Endothelial cell of umbilical vein (primary cell): ENCODE results near the gene COL6A2. TPM values are rescaled to one million over a fixed set of nuclear protein-coding genes. Genes with fewer than 3 reads are reported as not detected.

Experiments used
- BruUV-seq: library from RNA; stranded (reverse); fragments of 400-500 nt; replicated peaks from 2 replicates; lab custom pipeline; 2021; lab: Mats Ljungman, UMichigan
- CTCF ChIA-PET: fragments of 300-600, 350-600 bp; sonication (Branson Sonifier 250); formaldehyde crosslinking; loops from one replicate; lab custom pipeline; 2021; ENCODE audit warnings: antibody characterized with exemption, inconsistent platforms; lab: Charles Lee
- POLR2A ChIA-PET: fragments of 300-600, 350-600 bp; sonication (Branson Sonifier 250); formaldehyde crosslinking; loops from one replicate; lab custom pipeline; 2021; ENCODE audit warnings: antibody characterized with exemption, inconsistent platforms; lab: Charles Lee
- DNase-seq: peaks from one replicate; pipeline ENCODE4 v3.0.0-alpha.2; 2011; ENCODE audit warnings: low read depth, low spot score
- FAIRE-seq: peaks from 2 replicates; lab custom pipeline; 2011; peaks lifted over from hg19 to GRCh38; lab: Jason Lieb, UNC
- H2AFZ ChIP-seq: 2 replicates; pipeline ENCODE4 v1.6.0; 2012; ENCODE audit warnings: low read depth, low read length, control low read depth, inconsistent platforms
- H3K27ac ChIP-seq: 2 replicates; pipeline ENCODE4 v1.5.1; 2011; ENCODE audit warnings: low read depth, mild to moderate bottlenecking, control low read depth, low read length, moderate library complexity; ENCODE audit not compliant: insufficient read depth
- H3K27me3 ChIP-seq, 2 experiments: 2 replicates each; pipeline versions ENCODE4 v1.6.0 to v1.6.1; 2011; ENCODE audit warnings: low read length in 2 of 2, mixed read lengths in 1 of 2; ENCODE audit not compliant: control insufficient read depth in 2 of 2, insufficient read depth in 2 of 2
- H3K36me3 ChIP-seq, 2 experiments: 2 replicates in 1 of 2; 3 replicates in 1 of 2; pipeline ENCODE4 v1.5.1; 2011; ENCODE audit warnings: low read length in 2 of 2, mild to moderate bottlenecking in 1 of 2, moderate library complexity in 1 of 2; ENCODE audit not compliant: control insufficient read depth in 2 of 2, insufficient read depth in 2 of 2; ENCODE audit errors: extremely low read depth in 1 of 2
- H3K4me1 ChIP-seq: 3 replicates; pipeline ENCODE4 v1.5.1; 2011; ENCODE audit warnings: mild to moderate bottlenecking, low read length; ENCODE audit not compliant: control insufficient read depth, insufficient read depth; ENCODE audit errors: extremely low read depth
- H3K4me2 ChIP-seq: 2 replicates; pipeline ENCODE4 v1.6.1; 2011; ENCODE audit warnings: low read length, control low read depth, mixed read lengths; ENCODE audit not compliant: insufficient read depth
- H3K4me3 ChIP-seq, 3 experiments: fragments of 200-600 bp in 1 of 3; sonication (generic), shearing (Covaris generic) in 1 of 3; replicated peaks in 1 of 3; 2 replicates each; pipeline ENCODE4 v1.5.1; 2011 to 2016; ENCODE audit warnings: control low read depth in 3 of 3, low read length in 3 of 3, mild to moderate bottlenecking in 2 of 3, inconsistent platforms in 1 of 3, low read depth in 1 of 3, moderate library complexity in 1 of 3; ENCODE audit not compliant: insufficient read depth in 1 of 3
- H3K79me2 ChIP-seq: 2 replicates; pipeline ENCODE4 v1.6.0; 2012; ENCODE audit warnings: low read length, inconsistent platforms; ENCODE audit not compliant: control insufficient read depth, insufficient read depth
- H3K9ac ChIP-seq: replicated peaks from 2 replicates; pipeline ENCODE3; 2011; ENCODE audit warnings: low read length, control low read depth; ENCODE audit not compliant: insufficient read depth; ENCODE audit errors: extremely low read depth
- H3K9me1 ChIP-seq: replicated peaks from 3 replicates; pipeline ENCODE4 v1.6.0; 2011; ENCODE audit warnings: mild to moderate bottlenecking, low read length; ENCODE audit not compliant: control insufficient read depth, insufficient read depth; ENCODE audit errors: extremely low read depth
- H3K9me3 ChIP-seq: replicated peaks from 2 replicates; pipeline ENCODE4 v1.5.1; 2012; ENCODE audit warnings: low read length, inconsistent platforms; ENCODE audit not compliant: control insufficient read depth, insufficient read depth
- H4K20me1 ChIP-seq: replicated peaks from 2 replicates; pipeline ENCODE3; 2011; ENCODE audit warnings: mild to moderate bottlenecking, low read length; ENCODE audit not compliant: control insufficient read depth, insufficient read depth; ENCODE audit errors: extremely low read depth
- EZH2 ChIP-seq: IDR thresholded peaks from 2 replicates; pipeline ENCODE4 v1.6.1; 2012; ENCODE audit warnings: borderline replicate concordance, low read depth, mild to moderate bottlenecking, moderate library complexity, low read length, inconsistent platforms; ENCODE audit not compliant: severe bottlenecking
- FOS ChIP-seq: IDR thresholded peaks from 2 replicates; pipeline ENCODE4 v1.6.1; 2011; ENCODE audit warnings: mild to moderate bottlenecking, low read length, moderate library complexity, borderline replicate concordance; ENCODE audit not compliant: insufficient read depth
- GATA2 ChIP-seq: IDR thresholded peaks from 2 replicates; pipeline ENCODE4 v1.7.0; 2011; ENCODE audit warnings: low read depth, mild to moderate bottlenecking, moderate library complexity, mixed read lengths, low read length; ENCODE audit not compliant: insufficient read length, insufficient read depth
- MYC ChIP-seq: IDR thresholded peaks from one replicate; pipeline ENCODE4 v1.6.1; 2011; ENCODE audit warnings: mild to moderate bottlenecking, low read depth, low read length
- POLR2A ChIP-seq: IDR thresholded peaks from 2 replicates; pipeline ENCODE4 v1.6.1; 2012; ENCODE audit warnings: low read depth, mild to moderate bottlenecking, control low read depth, low read length
- POLR2AphosphoS5 ChIP-seq: IDR thresholded peaks from 2 replicates; pipeline ENCODE4 v1.6.1; 2012; ENCODE audit warnings: low read depth, mild to moderate bottlenecking, control low read depth, low read length, moderate library complexity; ENCODE audit not compliant: insufficient read depth
- dilution Hi-C: fragments of 300-500 bp; cut with MboI; formaldehyde crosslinking; loops from one replicate; pipeline ENCODE4 v1.15.0; 2019; ENCODE audit warnings: low sequenced_read_pairs; ENCODE audit not compliant: extremely low pct_ligation_motif_present
- intact Hi-C: fragments of 100-400 bp; cut with micrococcal nuclease; formaldehyde crosslinking; loops from one replicate; pipeline ENCODE4 v1.10.0; 2022
- polyA plus RNA-seq, 4 experiments: library from polyadenylated mRNA; depleted of rRNA in 3 of 4; stranded (reverse) in 3 of 4; unstranded in 1 of 4; fragments of >200 nt; gene quantifications; 2 replicates each; pipeline versions ENCODE4 v1.2.1 to v1.2.3, GENCODE V29; 2011 to 2012; ENCODE audit warnings: missing spikeins in 1 of 4
- total RNA-seq: library from RNA; stranded (reverse); gene quantifications from 2 replicates; pipeline ENCODE4 v1.2.3, GENCODE V29; 2021
- TF ChIP-seq, protein P1 (sequence below), 2 donors: IDR thresholded peaks; 1 replicate in 1 of 2; 2 replicates in 1 of 2; pipeline ENCODE4 v1.5.1; 2011; ENCODE audit warnings: low read length in 2 of 2, mild to moderate bottlenecking in 2 of 2, moderate library complexity in 2 of 2, control low read depth in 1 of 2, inconsistent platforms in 1 of 2, low read depth in 1 of 2; ENCODE audit not compliant: insufficient read depth in 1 of 2; ENCODE audit errors: extremely low read depth in 1 of 2
- TF ChIP-seq, protein P2 (sequence below): IDR thresholded peaks from 2 replicates; pipeline ENCODE4 v1.6.1; 2011; ENCODE audit not compliant: insufficient read depth, insufficient read length

Gene COL6A2
- total and polyA plus RNA-seq, 2 donors (not counting 3 experiments of a cell fraction or from before 2014, with no cell fraction given), result 3.4 to 6.1 TPM

- ChIA-PET CTCF (no interaction called here), POLR2A (no interaction called here)
- no peaks in the 10 kb centered on the region for H3K36me3 ChIP-seq
- H3K9me1 ChIP-seq, result no peaks in the 10 kb centered on the region
- TF ChIP-seq POLR2A, result no peak
- TF ChIP-seq POLR2AphosphoS5, result no peak
- no peak for TF ChIP-seq EZH2
- no peak for TF ChIP-seq MYC
- TF ChIP-seq GATA2, result no peak
- TF ChIP-seq, protein P1, sequence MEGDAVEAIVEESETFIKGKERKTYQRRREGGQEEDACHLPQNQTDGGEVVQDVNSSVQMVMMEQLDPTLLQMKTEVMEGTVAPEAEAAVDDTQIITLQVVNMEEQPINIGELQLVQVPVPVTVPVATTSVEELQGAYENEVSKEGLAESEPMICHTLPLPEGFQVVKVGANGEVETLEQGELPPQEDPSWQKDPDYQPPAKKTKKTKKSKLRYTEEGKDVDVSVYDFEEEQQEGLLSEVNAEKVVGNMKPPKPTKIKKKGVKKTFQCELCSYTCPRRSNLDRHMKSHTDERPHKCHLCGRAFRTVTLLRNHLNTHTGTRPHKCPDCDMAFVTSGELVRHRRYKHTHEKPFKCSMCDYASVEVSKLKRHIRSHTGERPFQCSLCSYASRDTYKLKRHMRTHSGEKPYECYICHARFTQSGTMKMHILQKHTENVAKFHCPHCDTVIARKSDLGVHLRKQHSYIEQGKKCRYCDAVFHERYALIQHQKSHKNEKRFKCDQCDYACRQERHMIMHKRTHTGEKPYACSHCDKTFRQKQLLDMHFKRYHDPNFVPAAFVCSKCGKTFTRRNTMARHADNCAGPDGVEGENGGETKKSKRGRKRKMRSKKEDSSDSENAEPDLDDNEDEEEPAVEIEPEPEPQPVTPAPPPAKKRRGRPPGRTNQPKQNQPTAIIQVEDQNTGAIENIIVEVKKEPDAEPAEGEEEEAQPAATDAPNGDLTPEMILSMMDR (IDR thresholded peaks at IDR 0.05; ENCODE audit: extremely low read depth in 1 of 2, insufficient read depth in 1 of 2, low read depth in 1 of 2, low read length in 2 of 2), result no peak
- TF ChIP-seq, protein P2, sequence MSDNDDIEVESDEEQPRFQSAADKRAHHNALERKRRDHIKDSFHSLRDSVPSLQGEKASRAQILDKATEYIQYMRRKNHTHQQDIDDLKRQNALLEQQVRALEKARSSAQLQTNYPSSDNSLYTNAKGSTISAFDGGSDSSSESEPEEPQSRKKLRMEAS, result no peak
- TF ChIP-seq FOS, result no peak
- H3K4me3 ChIP-seq, result no peak overlapping the region
- H3K79me2 ChIP-seq, result no peaks in the 10 kb centered on the region
- BruUV-seq, result no TSS peak
- dilution Hi-C loops (no loop called here), intact Hi-C loops (no loop called here)
- no peak overlapping the region for H3K9ac ChIP-seq
- no peaks in the 10 kb centered on the region for H4K20me1 ChIP-seq
- H3K4me2 ChIP-seq, result no peak overlapping the region
- no peak for FAIRE-seq
- no peaks in the 10 kb centered on the region for H3K9me3 ChIP-seq
- no peak overlapping the region for H2AFZ ChIP-seq
- H3K27ac ChIP-seq, result no peak overlapping the region
- no peak for DNase-seq
- H3K27me3 ChIP-seq, result peaks cover 0 to 2% of the 10 kb centered on the region in 2 experiments
- no peaks in the 10 kb centered on the region for H3K4me1 ChIP-seq
Measured at GRCh38 chr21:46111193-46111571, 13.3 kb downstream of the COL6A2 start.
